Loucy (cell line): ENCODE data around the gene EGR1.

ENCODE experiments used
- EZH2phosphoT487 ChIP-seq: fragments of 200-600 bp; IDR thresholded peaks from 2 replicates; pipeline ENCODE4 v1.6.1; 2018; ENCODE audit warnings: antibody characterized with exemption, mild to moderate bottlenecking, moderate library complexity, borderline replicate concordance
- TF ChIP-seq, protein P1 (sequence below): fragments of 200-600 bp; sonication (generic); conservative IDR thresholded peaks from 2 replicates; pipeline ENCODE4 v1.5.1; 2014; ENCODE audit warnings: mild to moderate bottlenecking, antibody characterized with exemption, low read length

DNA sequence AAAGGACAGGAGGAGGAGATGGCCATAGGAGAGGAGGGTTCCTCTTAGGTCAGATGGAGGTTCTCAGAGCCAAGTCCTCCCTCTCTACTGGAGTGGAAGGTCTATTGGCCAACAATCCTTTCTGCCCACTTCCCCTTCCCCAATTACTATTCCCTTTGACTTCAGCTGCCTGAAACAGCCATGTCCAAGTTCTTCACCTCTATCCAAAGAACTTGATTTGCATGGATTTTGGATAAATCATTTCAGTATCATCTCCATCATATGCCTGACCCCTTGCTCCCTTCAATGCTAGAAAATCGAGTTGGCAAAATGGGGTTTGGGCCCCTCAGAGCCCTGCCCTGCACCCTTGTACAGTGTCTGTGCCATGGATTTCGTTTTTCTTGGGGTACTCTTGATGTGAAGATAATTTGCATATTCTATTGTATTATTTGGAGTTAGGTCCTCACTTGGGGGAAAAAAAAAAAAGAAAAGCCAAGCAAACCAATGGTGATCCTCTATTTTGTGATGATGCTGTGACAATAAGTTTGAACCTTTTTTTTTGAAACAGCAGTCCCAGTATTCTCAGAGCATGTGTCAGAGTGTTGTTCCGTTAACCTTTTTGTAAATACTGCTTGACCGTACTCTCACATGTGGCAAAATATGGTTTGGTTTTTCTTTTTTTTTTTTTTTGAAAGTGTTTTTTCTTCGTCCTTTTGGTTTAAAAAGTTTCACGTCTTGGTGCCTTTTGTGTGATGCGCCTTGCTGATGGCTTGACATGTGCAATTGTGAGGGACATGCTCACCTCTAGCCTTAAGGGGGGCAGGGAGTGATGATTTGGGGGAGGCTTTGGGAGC, 3.1 kb downstream of the EGR1 start:
- TF ChIP-seq, protein P1, sequence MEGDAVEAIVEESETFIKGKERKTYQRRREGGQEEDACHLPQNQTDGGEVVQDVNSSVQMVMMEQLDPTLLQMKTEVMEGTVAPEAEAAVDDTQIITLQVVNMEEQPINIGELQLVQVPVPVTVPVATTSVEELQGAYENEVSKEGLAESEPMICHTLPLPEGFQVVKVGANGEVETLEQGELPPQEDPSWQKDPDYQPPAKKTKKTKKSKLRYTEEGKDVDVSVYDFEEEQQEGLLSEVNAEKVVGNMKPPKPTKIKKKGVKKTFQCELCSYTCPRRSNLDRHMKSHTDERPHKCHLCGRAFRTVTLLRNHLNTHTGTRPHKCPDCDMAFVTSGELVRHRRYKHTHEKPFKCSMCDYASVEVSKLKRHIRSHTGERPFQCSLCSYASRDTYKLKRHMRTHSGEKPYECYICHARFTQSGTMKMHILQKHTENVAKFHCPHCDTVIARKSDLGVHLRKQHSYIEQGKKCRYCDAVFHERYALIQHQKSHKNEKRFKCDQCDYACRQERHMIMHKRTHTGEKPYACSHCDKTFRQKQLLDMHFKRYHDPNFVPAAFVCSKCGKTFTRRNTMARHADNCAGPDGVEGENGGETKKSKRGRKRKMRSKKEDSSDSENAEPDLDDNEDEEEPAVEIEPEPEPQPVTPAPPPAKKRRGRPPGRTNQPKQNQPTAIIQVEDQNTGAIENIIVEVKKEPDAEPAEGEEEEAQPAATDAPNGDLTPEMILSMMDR, result no peak
- no peak for TF ChIP-seq EZH2phosphoT487
